Activated T-helper 17 cell treated with anti-CD3 and anti-CD28 coated beads, Interleukin-2, amount 50 U/mL, for 72 hours (primary cell): Measurements from ENCODE around the gene RAPGEFL1. TPM values are rescaled to one million over a fixed set of nuclear protein-coding genes. Genes with fewer than 3 reads are reported as not detected.
"Not testable (repeated sequence)": the region's sequence is repeated elsewhere in the genome, so short reads cannot be mapped to it uniquely, and the experiment has no call there.

ENCODE experiments used
- ATAC-seq: fragments of 150-1000 bp; cut with Tn5 transposase; replicated peaks from 2 replicates; pipeline ENCODE4 v1.10.0; 2021; ENCODE audit warnings: mild to moderate bottlenecking, moderate library complexity
- H3K27ac Mint-ChIP-seq: one replicate; pipeline ENCODE4 v1.8.0; 2022; ENCODE audit warnings: mixed read lengths
- H3K27me3 Mint-ChIP-seq: one replicate; pipeline ENCODE4 v1.8.0; 2022; ENCODE audit warnings: mixed read lengths
- H3K36me3 Mint-ChIP-seq: one replicate; pipeline ENCODE4 v1.8.0; 2022; ENCODE audit warnings: low read depth, mild to moderate bottlenecking, mixed read lengths
- H3K4me1 Mint-ChIP-seq: one replicate; pipeline ENCODE4 v1.8.0; 2022; ENCODE audit warnings: mixed read lengths
- H3K4me3 Mint-ChIP-seq: one replicate; pipeline ENCODE4 v1.8.0; 2022; ENCODE audit warnings: mild to moderate bottlenecking, mixed read lengths
- H3K9me3 Mint-ChIP-seq: one replicate; pipeline ENCODE4 v1.8.0; 2022; ENCODE audit warnings: mixed read lengths
- total RNA-seq, 2 donors: library from RNA; stranded (reverse); gene quantifications; one replicate each; pipeline ENCODE4 v1.2.3, GENCODE V29; 2022

The RAPGEFL1 gene
- 1 to 10 TPM; 9.4 to 9.9 TPM for total RNA-seq

GRCh38 chr17:40177275-40177874 lies at the start of gene RAPGEFL1:
Gene RAPGEFL1 (plus strand): TSS chr17:40177470. CDS start chr17:40177862, 392 bp downstream.
- Mint-ChIP-seq H3K4me1 (peaks cover 8% of the 10 kb centered on the region), H3K9me3 (no peaks in the 10 kb centered on the region), H3K27me3 (no peaks in the 10 kb centered on the region), H3K4me3 (peak within 1 kb of the TSS; percentile 57), H3K36me3 (peaks cover 43% of the 10 kb centered on the region), H3K27ac (peak within 1 kb of the TSS; percentile 46)
- peak; percentile 96 for ATAC-seq

GRCh38 chr17:40129498-40129897 lies 47.8 kb upstream of the RAPGEFL1 start:
- no peak for ATAC-seq
- H3K4me1 Mint-ChIP-seq, result peaks cover 4% of the 10 kb centered on the region
- no peaks in the 10 kb centered on the region for H3K27me3 Mint-ChIP-seq
- no peaks in the 10 kb centered on the region for H3K9me3 Mint-ChIP-seq
- peaks cover 99% of the 10 kb centered on the region for H3K36me3 Mint-ChIP-seq
- no peak overlapping the region for H3K4me3 Mint-ChIP-seq
- H3K27ac Mint-ChIP-seq, result peak overlapping the region; percentile 40

- Mint-ChIP-seq H3K9me3 (no peaks in the 10 kb centered on the region), H3K27ac (peak overlapping the region; percentile 11), H3K27me3 (no peaks in the 10 kb centered on the region), H3K36me3 (peaks cover 99% of the 10 kb centered on the region), H3K4me3 (no peak overlapping the region), H3K4me1 (peaks cover 3% of the 10 kb centered on the region)
- no peak for ATAC-seq
Measured at GRCh38 chr17:40130352-40131042, 46.8 kb upstream of the RAPGEFL1 start.

- Mint-ChIP-seq H3K4me3 (no peak overlapping the region), H3K36me3 (peaks cover 92% of the 10 kb centered on the region), H3K4me1 (peaks cover 12% of the 10 kb centered on the region), H3K27me3 (no peaks in the 10 kb centered on the region), H3K27ac (peak overlapping the region; percentile 90), H3K9me3 (no peaks in the 10 kb centered on the region)
- ATAC-seq, result no peak
Measured at GRCh38 chr17:40134184-40134583, 43.1 kb upstream of the RAPGEFL1 start.

GRCh38 chr17:40135817-40136216 lies 41.5 kb upstream of the RAPGEFL1 start:
- Mint-ChIP-seq H3K4me3 (no peak overlapping the region), H3K9me3 (no peaks in the 10 kb centered on the region)
- no peak for ATAC-seq

GRCh38 chr17:40139566-40140058 lies 37.7 kb upstream of the RAPGEFL1 start:
- Mint-ChIP-seq H3K36me3 (peaks cover 88% of the 10 kb centered on the region), H3K4me1 (peaks cover 23% of the 10 kb centered on the region), H3K27ac (peak overlapping the region; percentile 81), H3K27me3 (no peaks in the 10 kb centered on the region), H3K4me3 (peak overlapping the region; percentile 94), H3K9me3 (no peaks in the 10 kb centered on the region)
- ATAC-seq, result peak; percentile 13

More at GRCh38 chr17:40135817-40136216, 41.5 kb upstream of the RAPGEFL1 start:
- Mint-ChIP-seq H3K4me1 (peaks cover 12% of the 10 kb centered on the region), H3K36me3 (peaks cover 92% of the 10 kb centered on the region), H3K27me3 (no peaks in the 10 kb centered on the region), H3K27ac (peak overlapping the region; percentile 90)

- H3K9me3 Mint-ChIP-seq, H3K27me3 Mint-ChIP-seq, H3K27ac Mint-ChIP-seq, ATAC-seq: not testable (repeated sequence)
- peak overlapping the region; percentile 23 for H3K4me3 Mint-ChIP-seq
- peaks cover 34% of the 10 kb centered on the region for H3K4me1 Mint-ChIP-seq
- H3K36me3 Mint-ChIP-seq, result peaks cover 87% of the 10 kb centered on the region
Measured at GRCh38 chr17:40143166-40143565, 34.1 kb upstream of the RAPGEFL1 start.

- Mint-ChIP-seq H3K4me1 (peaks cover 47% of the 10 kb centered on the region), H3K27me3 (no peaks in the 10 kb centered on the region), H3K4me3 (peak overlapping the region; percentile 10), H3K9me3 (no peaks in the 10 kb centered on the region), H3K36me3 (peaks cover 94% of the 10 kb centered on the region), H3K27ac (peak overlapping the region; percentile 37)
- ATAC-seq, result no peak
Measured at GRCh38 chr17:40145476-40145875, 31.8 kb upstream of the RAPGEFL1 start.

- Mint-ChIP-seq H3K4me3 (peak overlapping the region; percentile 24), H3K4me1 (peaks cover 49% of the 10 kb centered on the region), H3K9me3 (no peaks in the 10 kb centered on the region), H3K27me3 (no peaks in the 10 kb centered on the region), H3K27ac (peak overlapping the region; percentile 43), H3K36me3 (peaks cover 91% of the 10 kb centered on the region)
- ATAC-seq, result no peak
Measured at GRCh38 chr17:40148527-40148926, 28.7 kb upstream of the RAPGEFL1 start.

- Mint-ChIP-seq H3K4me3 (peak overlapping the region; percentile 14), H3K9me3 (no peaks in the 10 kb centered on the region), H3K36me3 (peaks cover 95% of the 10 kb centered on the region), H3K27me3 (no peaks in the 10 kb centered on the region), H3K4me1 (peaks cover 53% of the 10 kb centered on the region), H3K27ac (peak overlapping the region; percentile 43)
- ATAC-seq, result no peak
Measured at GRCh38 chr17:40150276-40150675, 27.0 kb upstream of the RAPGEFL1 start.

GRCh38 chr17:40151414-40151963 lies 25.8 kb upstream of the RAPGEFL1 start:
- peaks cover 55% of the 10 kb centered on the region for H3K4me1 Mint-ChIP-seq
- no peaks in the 10 kb centered on the region for H3K9me3 Mint-ChIP-seq
- ATAC-seq, result no peak
- no peaks in the 10 kb centered on the region for H3K27me3 Mint-ChIP-seq
- H3K27ac Mint-ChIP-seq, result peak overlapping the region; percentile 77
- H3K36me3 Mint-ChIP-seq, result peaks cover 93% of the 10 kb centered on the region
- H3K4me3 Mint-ChIP-seq, result no peak overlapping the region

- peaks cover 35% of the 10 kb centered on the region for H3K4me1 Mint-ChIP-seq
- H3K9me3 Mint-ChIP-seq, result no peaks in the 10 kb centered on the region
- peaks cover 83% of the 10 kb centered on the region for H3K36me3 Mint-ChIP-seq
- H3K27ac Mint-ChIP-seq, result peak overlapping the region; percentile 99
- H3K27me3 Mint-ChIP-seq, result no peaks in the 10 kb centered on the region
- H3K4me3 Mint-ChIP-seq, result peak overlapping the region; percentile 77
- ATAC-seq, result peak; percentile 57
Measured at GRCh38 chr17:40153603-40154236, 23.6 kb upstream of the RAPGEFL1 start.

- Mint-ChIP-seq H3K27ac (peak overlapping the region; percentile 47), H3K9me3 (no peaks in the 10 kb centered on the region), H3K36me3 (peaks cover 82% of the 10 kb centered on the region), H3K4me1 (peaks cover 18% of the 10 kb centered on the region), H3K4me3 (no peak overlapping the region), H3K27me3 (no peaks in the 10 kb centered on the region)
- ATAC-seq, result no peak
Measured at GRCh38 chr17:40157973-40158372, 19.3 kb upstream of the RAPGEFL1 start.

GRCh38 chr17:40158438-40159013 lies 18.7 kb upstream of the RAPGEFL1 start:
- peak overlapping the region; percentile 47 for H3K27ac Mint-ChIP-seq

More at GRCh38 chr17:40158438-40159013, 18.7 kb upstream of the RAPGEFL1 start:
- no peak overlapping the region for H3K4me3 Mint-ChIP-seq
- H3K36me3 Mint-ChIP-seq, result peaks cover 82% of the 10 kb centered on the region
- no peaks in the 10 kb centered on the region for H3K9me3 Mint-ChIP-seq
- H3K27me3 Mint-ChIP-seq, result no peaks in the 10 kb centered on the region
- ATAC-seq, result no peak
- peaks cover 14% of the 10 kb centered on the region for H3K4me1 Mint-ChIP-seq
